HG02970 (cell line): ENCODE results near the gene FBRSL1.
"Not testable (repeated sequence)": the region's sequence is repeated elsewhere in the genome, so short reads cannot be mapped to it uniquely, and the experiment has no call there.

Experiments used
- ATAC-seq: cut with Tn5 transposase; IDR thresholded peaks from one replicate; pipeline ENCODE4 v1.9.1; 2021; ENCODE audit warnings: mild to moderate bottlenecking, moderate library complexity, moderate number of reproducible peaks; ENCODE audit not compliant: unreplicated experiment, low FRiP score

FBRSL1 gene

DNA sequence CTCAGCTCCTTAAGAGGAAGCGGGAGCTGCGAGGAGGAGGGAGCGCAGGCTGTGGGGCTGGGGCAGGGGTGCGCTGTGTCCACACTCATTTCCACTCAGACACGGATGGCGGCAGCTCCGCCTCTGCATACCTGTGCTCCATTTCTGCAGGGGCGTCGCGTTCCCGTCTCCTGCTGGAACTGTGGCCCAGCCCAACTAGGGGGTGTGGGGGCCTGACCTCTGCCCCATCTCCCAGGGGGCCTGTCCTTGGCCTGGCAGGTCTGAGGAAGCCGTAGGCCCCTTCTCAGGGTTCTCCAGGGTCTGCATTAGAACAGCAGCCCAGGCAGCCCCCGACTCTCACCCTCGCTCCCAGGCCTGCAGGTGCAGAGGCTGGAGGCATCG lies 31.2 kb downstream of the FBRSL1 start:
- no peak for ATAC-seq

- ATAC-seq = no peak
Measured at GRCh38 chr12:132521712-132522292, 31.9 kb downstream of the FBRSL1 start.

- no peak for ATAC-seq
Measured at GRCh38 chr12:132522592-132523380, 32.8 kb downstream of the FBRSL1 start.

DNA sequence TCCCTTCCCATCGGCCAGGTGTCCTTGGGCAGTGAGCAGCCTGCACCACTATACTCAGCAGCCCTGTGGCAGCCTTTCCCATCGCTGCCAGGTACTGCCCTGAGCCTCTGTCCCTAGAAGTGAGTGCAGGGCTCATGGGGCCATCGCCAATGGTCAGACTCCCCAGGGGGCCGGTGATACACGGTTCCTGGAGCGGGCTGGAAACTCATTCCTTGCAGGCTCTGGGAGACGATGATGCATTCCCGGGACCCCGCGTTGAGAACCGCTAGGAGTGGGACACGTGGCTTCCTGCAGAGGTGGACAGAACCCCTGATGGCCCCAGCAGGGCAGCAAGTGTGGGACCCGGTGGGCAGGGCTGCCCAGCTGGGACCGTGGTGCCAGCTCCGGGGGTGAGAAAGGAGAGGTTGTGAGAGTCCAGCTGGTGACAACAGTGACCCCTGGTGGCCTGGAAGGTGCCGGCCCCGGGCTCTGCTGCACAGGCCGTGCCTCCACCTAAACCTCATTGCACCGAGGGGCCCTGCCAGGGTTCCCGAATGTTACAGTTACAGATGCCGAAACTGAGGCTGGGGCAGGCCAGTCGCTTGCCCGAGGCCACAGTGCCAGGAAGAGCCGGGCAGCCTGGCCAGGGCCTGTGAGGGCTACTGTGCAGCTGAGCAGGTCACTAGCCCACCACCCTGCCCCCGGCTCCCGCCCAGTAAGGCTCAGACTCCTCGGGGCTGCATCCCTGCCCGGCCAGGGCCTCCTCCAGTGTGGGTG lies 33.8 kb downstream of the FBRSL1 start:
- no peak for ATAC-seq

DNA sequence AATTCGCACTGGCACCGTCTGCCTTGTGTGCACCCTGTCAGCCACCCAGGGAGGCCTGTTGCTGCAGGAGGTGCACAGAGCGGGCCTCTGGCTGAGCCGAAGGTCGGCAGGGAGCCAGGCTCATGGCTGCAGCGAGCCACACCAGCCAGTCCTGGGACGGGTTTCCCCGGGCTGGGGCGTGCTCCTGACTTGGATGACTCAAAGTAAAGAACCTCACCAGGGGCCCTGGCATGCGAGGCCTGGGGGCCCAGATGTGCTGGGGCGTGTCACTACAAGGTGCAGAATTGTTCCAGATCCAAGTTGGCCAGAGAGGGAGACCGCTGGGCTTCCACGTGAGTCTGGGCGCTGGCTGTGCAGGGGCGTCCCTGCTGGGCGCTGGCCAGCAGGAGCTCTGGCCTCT lies 34.5 kb downstream of the FBRSL1 start:
- no peak for ATAC-seq

DNA sequence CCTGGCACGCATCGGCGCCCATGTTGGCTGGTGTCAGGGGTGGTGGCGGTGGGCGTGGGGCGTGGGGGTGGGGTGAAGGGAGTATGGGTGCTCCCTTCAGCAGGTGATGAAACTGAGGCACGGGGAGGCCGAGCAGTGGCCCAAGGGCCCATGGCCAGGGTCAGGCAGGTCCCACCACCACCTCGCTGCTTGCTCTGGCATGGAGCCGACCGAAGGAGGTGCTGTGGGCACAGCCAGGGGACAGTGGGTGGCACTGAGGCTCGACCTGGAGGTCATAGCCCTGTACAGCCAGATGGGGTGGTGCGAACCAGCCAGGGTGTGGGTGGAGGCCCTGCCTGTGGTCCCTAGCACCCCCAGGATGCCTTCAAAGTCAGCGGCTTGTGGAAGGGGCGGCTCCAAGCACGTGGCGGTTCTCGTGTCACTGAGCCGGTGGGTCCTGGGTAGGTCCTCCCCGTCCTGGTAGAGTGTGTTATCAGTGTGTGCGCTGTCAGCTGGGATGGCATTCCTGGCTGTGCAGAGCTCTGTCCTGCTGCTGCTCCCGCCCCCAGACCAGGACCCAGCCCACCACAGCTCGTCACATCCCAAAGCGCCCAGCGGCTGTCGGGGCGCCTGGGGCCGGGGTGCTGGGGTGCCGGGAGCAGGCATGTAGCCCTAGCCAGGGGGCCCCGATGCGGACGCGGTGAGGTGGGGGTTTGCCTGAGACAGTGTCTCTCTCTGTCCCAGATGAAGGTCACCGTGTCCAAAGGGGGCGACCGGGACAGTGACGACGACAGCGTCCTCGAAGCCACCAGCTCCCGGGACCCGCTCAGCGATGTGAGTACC lies 35.3 kb downstream of the FBRSL1 start:
- ATAC-seq = no peak

GRCh38 chr12:132525833-132526455 lies 36.0 kb downstream of the FBRSL1 start:
- no peak for ATAC-seq

- no peak for ATAC-seq
Measured at GRCh38 chr12:132527186-132527882, 37.4 kb downstream of the FBRSL1 start.

GRCh38 chr12:132527883-132528264 lies 37.9 kb downstream of the FBRSL1 start:
- ATAC-seq = no peak

- no peak for ATAC-seq
Measured at GRCh38 chr12:132528564-132529106, 38.7 kb downstream of the FBRSL1 start.

GRCh38 chr12:132529156-132529839 lies 39.3 kb downstream of the FBRSL1 start:
- ATAC-seq = no peak

DNA sequence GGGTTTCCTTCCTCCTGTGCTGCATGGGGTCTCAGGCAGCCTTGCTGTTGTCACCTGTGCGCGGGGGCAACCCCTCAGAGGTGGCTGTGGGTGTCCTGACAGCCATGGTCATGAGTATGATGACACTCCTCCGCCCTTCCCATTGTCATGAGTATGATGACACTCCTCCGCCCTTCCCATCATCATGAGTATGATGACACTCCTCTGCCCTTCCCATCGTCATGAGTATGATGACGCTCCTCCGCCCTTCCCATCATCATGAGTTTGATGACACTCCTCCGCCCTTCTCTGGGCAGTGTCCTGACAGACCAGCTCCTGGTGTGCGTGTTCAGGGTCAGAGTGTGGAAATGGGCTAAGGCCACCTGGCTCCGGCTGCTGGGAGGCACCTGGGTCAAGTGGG lies 40.0 kb downstream of the FBRSL1 start:
- ATAC-seq = no peak

DNA sequence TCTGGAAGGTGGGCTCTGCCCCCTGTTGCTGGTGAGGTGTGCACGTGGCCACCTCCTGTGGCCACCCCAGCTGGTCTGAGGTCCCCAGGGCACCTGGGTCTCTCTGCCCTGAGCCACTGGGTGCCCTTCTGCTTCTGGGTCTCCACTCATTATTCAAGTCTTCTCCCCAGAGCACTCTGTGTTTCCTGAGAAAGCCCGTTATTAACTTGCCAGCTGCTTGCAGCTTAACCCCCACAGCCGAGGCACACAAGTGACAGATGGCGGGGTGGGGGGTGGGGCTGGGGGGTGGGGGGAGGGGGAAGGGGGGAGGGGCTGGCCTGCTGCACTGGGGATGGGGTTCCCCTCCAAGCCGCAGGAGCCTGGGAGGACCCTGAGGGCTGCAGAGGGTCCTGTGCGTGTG lies 40.5 kb downstream of the FBRSL1 start:
- no peak for ATAC-seq

GRCh38 chr12:132530851-132531250 lies 40.9 kb downstream of the FBRSL1 start:
- no peak for ATAC-seq

DNA sequence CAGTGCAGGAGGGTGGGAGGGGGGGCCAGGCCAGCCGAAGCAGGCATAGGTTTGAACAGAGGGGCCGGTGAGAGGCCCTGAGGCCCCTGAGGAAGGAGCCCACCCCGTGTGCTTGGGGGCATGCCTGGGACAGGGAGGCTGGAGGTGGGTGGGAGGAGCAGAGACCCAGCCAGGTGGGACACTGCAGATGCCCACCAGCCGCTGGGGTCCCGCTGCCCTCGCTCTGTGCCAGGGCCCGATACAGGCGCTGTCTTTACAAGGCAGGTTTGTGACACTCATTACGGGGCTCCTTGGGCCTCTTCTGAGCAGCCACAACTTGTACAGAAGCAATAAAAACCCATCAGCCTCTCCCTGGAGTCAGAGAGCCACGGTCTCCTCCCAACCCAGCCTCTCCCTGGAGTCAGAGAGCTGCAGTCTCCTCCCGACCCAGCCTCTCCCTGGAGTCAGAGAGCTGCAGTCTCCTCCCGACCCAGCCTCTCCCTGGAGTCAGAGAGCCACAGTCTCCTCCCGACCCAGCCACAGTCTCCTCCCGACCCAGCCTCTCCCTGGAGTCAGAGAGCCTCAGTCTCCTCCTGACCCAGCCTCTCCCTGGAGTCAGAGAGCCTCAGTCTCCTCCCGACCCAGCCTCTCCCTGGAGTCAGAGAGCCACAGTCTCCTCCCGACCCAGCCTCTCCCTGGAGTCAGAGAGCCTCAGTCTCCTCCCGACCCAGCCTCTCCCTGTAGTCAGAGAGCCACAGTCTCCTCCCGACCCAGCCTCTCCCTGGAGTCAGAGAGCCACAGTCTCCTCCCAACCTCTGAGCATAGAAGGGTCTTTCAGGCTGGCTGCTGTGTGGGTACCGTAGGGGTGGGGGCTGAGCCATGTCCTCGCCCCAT lies 43.0 kb downstream of the FBRSL1 start:
- ATAC-seq = not testable (repeated sequence)

DNA sequence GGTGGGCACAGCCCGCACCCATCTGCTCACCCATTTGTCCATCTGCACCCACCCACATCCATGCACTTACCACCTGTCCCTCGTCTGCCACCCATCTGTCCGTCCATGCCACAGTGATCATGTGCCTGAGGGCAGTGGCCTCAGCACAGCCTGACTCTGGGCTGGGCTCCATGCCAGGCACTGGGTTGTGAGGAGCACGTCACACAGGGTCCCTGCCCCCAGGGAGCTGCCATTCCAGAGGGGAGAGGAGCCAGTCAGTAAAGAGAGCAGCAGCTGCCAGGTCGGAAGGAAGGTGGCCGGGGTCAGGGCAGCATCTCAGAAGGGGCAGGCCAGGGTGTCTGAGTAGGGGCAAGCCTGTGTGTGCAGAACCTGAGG lies 43.6 kb downstream of the FBRSL1 start:
- no peak for ATAC-seq

- no peak for ATAC-seq
Measured at GRCh38 chr12:132534076-132534475, 44.1 kb downstream of the FBRSL1 start.

DNA sequence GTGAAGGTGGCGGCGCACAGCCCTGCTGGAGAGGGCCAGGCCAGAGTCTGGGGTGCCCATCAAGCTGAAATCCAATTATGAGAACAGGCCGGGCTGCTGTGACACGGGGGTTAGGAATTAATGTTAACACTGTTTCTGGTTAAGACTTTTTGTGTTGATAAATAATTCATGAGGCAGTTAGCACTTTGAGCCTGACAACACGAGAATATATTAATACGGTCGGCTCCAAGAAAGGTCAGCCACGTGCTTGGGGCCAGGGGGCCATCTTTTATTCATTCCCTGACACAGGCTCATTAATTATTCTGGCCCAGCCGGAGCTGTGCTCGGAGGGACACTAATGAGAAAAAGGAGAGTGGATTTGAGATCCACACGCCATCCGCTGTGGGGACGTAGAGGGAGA lies 45.1 kb downstream of the FBRSL1 start:
- no peak for ATAC-seq
